Colonic mucosa (tissue), 4 donors: ENCODE results near the gene SH2D2A. TPM values are rescaled to one million over a fixed set of nuclear protein-coding genes. Genes with fewer than 3 reads are reported as not detected.
"Not testable (repeated sequence)": the region's sequence is repeated elsewhere in the genome, so short reads cannot be mapped to it uniquely, and the experiment has no call there.

Experiments
- DNase-seq: peaks from one replicate; pipeline ENCODE4 v3.0.0-alpha.2; 2020
- H3K27ac ChIP-seq: fragments of 200-600 bp; one replicate; pipeline ENCODE4 v1.8.0; 2021
- H3K27me3 ChIP-seq: fragments of 200-600 bp; one replicate; pipeline ENCODE4 v1.8.0; 2021
- H3K36me3 ChIP-seq: fragments of 200-600 bp; one replicate; pipeline ENCODE4 v1.8.0; 2021
- H3K4me1 ChIP-seq: fragments of 200-600 bp; one replicate; pipeline ENCODE4 v1.8.0; 2021; ENCODE audit warnings: mild to moderate bottlenecking
- H3K4me3 ChIP-seq: fragments of 200-600 bp; one replicate; pipeline ENCODE4 v1.8.0; 2021
- H3K9ac ChIP-seq, 2 donors: one replicate each; pipeline ENCODE4 v1.7.0; 2013; ENCODE audit warnings: control low read depth in 2 of 2, low read depth in 2 of 2, low read length in 2 of 2
- H3K9me3 ChIP-seq: fragments of 200-600 bp; one replicate; pipeline ENCODE4 v1.8.0; 2021
- CTCF ChIP-seq: fragments of 200-600 bp; IDR thresholded peaks from one replicate; pipeline ENCODE4 v1.8.0; 2022; ENCODE audit warnings: antibody characterized with exemption, mild to moderate bottlenecking
- intact Hi-C: fragments of 100-400 bp; cut with DNase I; formaldehyde crosslinking; loops from one replicate; pipeline ENCODE4 v1.14.1; 2022
- total RNA-seq, 2 donors: library from RNA; stranded (reverse); fragmentation: NEBNext Ultra II Directional in 1 of 2; extraction: Animal tissue kit (Norgen Biotek cat#: 25700) in 1 of 2; gene quantifications; one replicate each; pipeline ENCODE4 v1.2.1, GENCODE V29; 2021
- donor health status: healthy.
- donor health status: DM: no; HTN: no; CAD: no.
- donor health status: DM: no; HTN: no; CAD: no.

The SH2D2A gene
- total RNA-seq, 2 donors from 2014 or later, result 1.9 to 3.1 TPM

- H3K27ac ChIP-seq, result no peak overlapping the region
- no peaks in the 10 kb centered on the region for H3K36me3 ChIP-seq
- H3K4me1 ChIP-seq, result no peaks in the 10 kb centered on the region
- no peak overlapping the region for H3K9ac ChIP-seq
- TF ChIP-seq CTCF, result no peak
- H3K27me3 ChIP-seq, result no peaks in the 10 kb centered on the region
- H3K9me3 ChIP-seq, result no peaks in the 10 kb centered on the region
- DNase-seq, result no peak
- intact Hi-C loops, result no loop called here
- H3K4me3 ChIP-seq, result no peak overlapping the region
Observed at GRCh38 chr1:156760092-156760795, 56.4 kb downstream of the SH2D2A start.

- DNase-seq, H3K27me3 ChIP-seq, H3K4me1 ChIP-seq, H3K9ac ChIP-seq, H3K4me3 ChIP-seq, H3K36me3 ChIP-seq, H3K9me3 ChIP-seq, intact Hi-C loops, H3K27ac ChIP-seq: not testable (repeated sequence)
Observed at GRCh38 chr1:156757572-156758253, 58.9 kb downstream of the SH2D2A start.

DNA sequence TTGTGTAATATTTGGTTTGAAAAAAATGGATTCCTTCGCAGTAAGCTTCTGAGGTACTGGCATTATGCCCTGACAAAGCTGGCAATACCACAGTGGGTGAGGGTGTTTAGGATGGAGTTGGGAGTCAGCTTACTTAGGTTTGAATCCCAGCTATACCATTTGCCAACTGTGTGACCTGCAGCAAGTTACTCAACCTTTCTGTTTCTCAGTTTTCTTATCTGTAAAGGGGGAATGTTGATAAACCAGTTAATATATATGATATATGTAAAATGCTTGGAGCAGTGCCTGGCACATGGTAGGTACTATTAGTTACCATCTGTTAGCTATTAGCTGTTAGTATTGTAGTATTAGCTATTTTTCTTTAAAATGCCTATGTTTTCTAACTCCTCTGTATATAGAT, 60.3 kb downstream of the SH2D2A start:
- intact Hi-C loops, result no loop called here
- H3K4me3 ChIP-seq, result no peak overlapping the region
- TF ChIP-seq CTCF, result no peak
- no peaks in the 10 kb centered on the region for H3K27me3 ChIP-seq
- H3K27ac ChIP-seq, result no peak overlapping the region
- H3K4me1 ChIP-seq, result peaks cover 5% of the 10 kb centered on the region
- H3K36me3 ChIP-seq, result no peaks in the 10 kb centered on the region
- H3K9ac ChIP-seq, result no peak overlapping the region
- no peaks in the 10 kb centered on the region for H3K9me3 ChIP-seq
- no peak for DNase-seq

Other genes with a start within 250 kb of the SH2D2A start
- 10 to 100 TPM; 13.6 to 57.9 TPM for gene IQGAP3, start 244.3 kb downstream of the SH2D2A start, total RNA-seq
- gene TTC24, start 237.1 kb downstream of the SH2D2A start, total RNA-seq, result not detected
- gene NAXE, start 225.1 kb downstream of the SH2D2A start, total RNA-seq, result 10 to 100 TPM; 68.4 to 99.8 TPM
- 10 to 100 TPM; 12.3 to 31.3 TPM for gene GPATCH4, start 215.4 kb downstream of the SH2D2A start, total RNA-seq
- gene HAPLN2, start 197.4 kb downstream of the SH2D2A start, total RNA-seq, result under 1 TPM in 1 of 2 donors, not detected in 1; 0.96 TPM
- under 1 TPM in 1 of 2 donors, not detected in 1; 0.37 TPM for gene BCAN, start 174.7 kb downstream of the SH2D2A start, total RNA-seq
- 1 to 10 TPM; 5.3 to 8.1 TPM for gene NES, start 139.4 kb downstream of the SH2D2A start, total RNA-seq
- gene CRABP2, start 111.3 kb downstream of the SH2D2A start, total RNA-seq, result 1 to 10 TPM; 1.2 to 1.4 TPM
- 10 to 100 TPM; 31.3 to 51.9 TPM for gene METTL25B, start 88.4 kb downstream of the SH2D2A start, total RNA-seq
- 10 to 100 TPM; 23.4 to 30.0 TPM for gene ISG20L2, start 88.1 kb downstream of the SH2D2A start, total RNA-seq
- 10 to 100 TPM; 39.1 to 86.7 TPM for gene MRPL24, start 75.8 kb downstream of the SH2D2A start, total RNA-seq
- 100 to 1,000 TPM; 215 to 438 TPM for gene HDGF, start 65.2 kb downstream of the SH2D2A start, total RNA-seq
- gene PRCC, start 49.3 kb downstream of the SH2D2A start, total RNA-seq, result 10 to 100 TPM; 57.1 to 58.7 TPM
- not detected for gene INSRR, start 42.3 kb upstream of the SH2D2A start, total RNA-seq
- 1 to 10 TPM in 1 of 2 donors, under 1 TPM in 1; 0.56 to 1.1 TPM for gene NTRK1, start 44.0 kb upstream of the SH2D2A start, total RNA-seq
- gene PEAR1, start 76.9 kb upstream of the SH2D2A start, total RNA-seq, result 1 to 10 TPM; 2.5 to 3.5 TPM
- gene LRRC71, start 103.8 kb upstream of the SH2D2A start, total RNA-seq, result not detected
- 10 to 100 TPM; 35.2 to 43.3 TPM for gene ARHGEF11, start 228.9 kb upstream of the SH2D2A start, total RNA-seq